Neural progenitor cell (in vitro differentiated cells): Measurements from ENCODE around the gene CHMP1B.

Experiments used
- EZH2 ChIP-seq: fragments of 200-600 bp; sonication (generic); IDR thresholded peaks from 2 replicates; pipeline ENCODE4 v1.6.1; 2017; ENCODE audit warnings: antibody characterized with exemption, mild to moderate bottlenecking, moderate library complexity
- EZH2phosphoT487 ChIP-seq: fragments of 200-600 bp; sonication (generic); IDR thresholded peaks from 2 replicates; pipeline ENCODE4 v1.6.1; 2017; ENCODE audit warnings: antibody characterized with exemption
- TF ChIP-seq, protein P1 (sequence below): fragments of 200-600 bp; sonication (generic); IDR thresholded peaks from 2 replicates; pipeline ENCODE4 v1.5.1; 2017; ENCODE audit warnings: antibody characterized with exemption, mild to moderate bottlenecking

- no peak for TF ChIP-seq EZH2
- TF ChIP-seq, protein P1, sequence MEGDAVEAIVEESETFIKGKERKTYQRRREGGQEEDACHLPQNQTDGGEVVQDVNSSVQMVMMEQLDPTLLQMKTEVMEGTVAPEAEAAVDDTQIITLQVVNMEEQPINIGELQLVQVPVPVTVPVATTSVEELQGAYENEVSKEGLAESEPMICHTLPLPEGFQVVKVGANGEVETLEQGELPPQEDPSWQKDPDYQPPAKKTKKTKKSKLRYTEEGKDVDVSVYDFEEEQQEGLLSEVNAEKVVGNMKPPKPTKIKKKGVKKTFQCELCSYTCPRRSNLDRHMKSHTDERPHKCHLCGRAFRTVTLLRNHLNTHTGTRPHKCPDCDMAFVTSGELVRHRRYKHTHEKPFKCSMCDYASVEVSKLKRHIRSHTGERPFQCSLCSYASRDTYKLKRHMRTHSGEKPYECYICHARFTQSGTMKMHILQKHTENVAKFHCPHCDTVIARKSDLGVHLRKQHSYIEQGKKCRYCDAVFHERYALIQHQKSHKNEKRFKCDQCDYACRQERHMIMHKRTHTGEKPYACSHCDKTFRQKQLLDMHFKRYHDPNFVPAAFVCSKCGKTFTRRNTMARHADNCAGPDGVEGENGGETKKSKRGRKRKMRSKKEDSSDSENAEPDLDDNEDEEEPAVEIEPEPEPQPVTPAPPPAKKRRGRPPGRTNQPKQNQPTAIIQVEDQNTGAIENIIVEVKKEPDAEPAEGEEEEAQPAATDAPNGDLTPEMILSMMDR = no peak
- TF ChIP-seq EZH2phosphoT487 = no peak
Measured at GRCh38 chr18:11899063-11899462, 47.9 kb downstream of the CHMP1B start.
